PFSK-1 (cell line): ENCODE results near the gene SLC8B1.

Source experiments
- REST ChIP-seq, 2 experiments: IDR thresholded peaks; 2 replicates each; pipeline versions ENCODE4 v1.6.1 to v1.8.0; 2011 to 2012; ENCODE audit warnings: low read depth in 2 of 2, low read length in 2 of 2, control low read depth in 1 of 2, inconsistent platforms in 1 of 2, mild to moderate bottlenecking in 1 of 2, moderate library complexity in 1 of 2; ENCODE audit not compliant: insufficient read depth in 1 of 2
- TAF1 ChIP-seq: IDR thresholded peaks from 2 replicates; pipeline ENCODE4 v1.6.1; 2012; ENCODE audit warnings: low read length, control low read depth, borderline replicate concordance; ENCODE audit not compliant: insufficient read depth

GRCh38 chr12:113373969-113374368 lies 39.1 kb upstream of the SLC8B1 start:
- no peak for TF ChIP-seq TAF1
- no peak for TF ChIP-seq REST (IDR thresholded peaks at IDR 0.05; ENCODE audit: insufficient read depth in 1 of 2, low read depth in 2 of 2, low read length in 2 of 2)
